ENCODE measurements around the gene CISTR. TPM values are rescaled to one million over a fixed set of nuclear protein-coding genes. Genes with fewer than 3 reads are reported as not detected.

Gene CISTR
- polyA plus RNA-seq, 1 donor from 2014 or later, result not detected

- Histone ChIP-seq H3K9me3 (ENCODE audit: low read length) (no peaks in the 10 kb centered on the region), H3K4me2 (ENCODE audit: low read length) (peak overlapping the region; percentile 53), H3K36me3 (ENCODE audit: insufficient read depth, low read length) (no peaks in the 10 kb centered on the region), H3K4me3 (ENCODE audit: low read length) (peak overlapping the region; percentile 62), H3K9me2 (ENCODE audit: insufficient read depth, low read length) (no peaks in the 10 kb centered on the region), H3K27ac (ENCODE audit: low read length) (peak overlapping the region; percentile 99), H2AFZ (ENCODE audit: low read depth, low read length) (no peak overlapping the region), H3K79me2 (replicated peaks; ENCODE audit: insufficient read depth, low read length) (no peaks in the 10 kb centered on the region), H3F3A (ENCODE audit: insufficient read depth, low read length, poor library complexity, severe bottlenecking) (peaks cover 17% of the 10 kb centered on the region), H3K9ac (ENCODE audit: low read length) (peak overlapping the region; percentile 88), H4K20me1 (ENCODE audit: insufficient read depth) (no peaks in the 10 kb centered on the region), H3K27me3 (ENCODE audit: insufficient read depth, low read depth, low read length) (no peaks in the 10 kb centered on the region)
- TF ChIP-seq, protein P1, sequence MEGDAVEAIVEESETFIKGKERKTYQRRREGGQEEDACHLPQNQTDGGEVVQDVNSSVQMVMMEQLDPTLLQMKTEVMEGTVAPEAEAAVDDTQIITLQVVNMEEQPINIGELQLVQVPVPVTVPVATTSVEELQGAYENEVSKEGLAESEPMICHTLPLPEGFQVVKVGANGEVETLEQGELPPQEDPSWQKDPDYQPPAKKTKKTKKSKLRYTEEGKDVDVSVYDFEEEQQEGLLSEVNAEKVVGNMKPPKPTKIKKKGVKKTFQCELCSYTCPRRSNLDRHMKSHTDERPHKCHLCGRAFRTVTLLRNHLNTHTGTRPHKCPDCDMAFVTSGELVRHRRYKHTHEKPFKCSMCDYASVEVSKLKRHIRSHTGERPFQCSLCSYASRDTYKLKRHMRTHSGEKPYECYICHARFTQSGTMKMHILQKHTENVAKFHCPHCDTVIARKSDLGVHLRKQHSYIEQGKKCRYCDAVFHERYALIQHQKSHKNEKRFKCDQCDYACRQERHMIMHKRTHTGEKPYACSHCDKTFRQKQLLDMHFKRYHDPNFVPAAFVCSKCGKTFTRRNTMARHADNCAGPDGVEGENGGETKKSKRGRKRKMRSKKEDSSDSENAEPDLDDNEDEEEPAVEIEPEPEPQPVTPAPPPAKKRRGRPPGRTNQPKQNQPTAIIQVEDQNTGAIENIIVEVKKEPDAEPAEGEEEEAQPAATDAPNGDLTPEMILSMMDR (IDR thresholded peaks at IDR 0.05; ENCODE audit: poor library complexity, severe bottlenecking), result peak; percentile 30
- TF ChIP-seq RAD21 (conservative IDR thresholded peaks at IDR 0.05) (peak; percentile 23), EP300 (conservative IDR thresholded peaks at IDR 0.05; ENCODE audit: poor library complexity, severe bottlenecking) (no peak), REST (IDR thresholded peaks at IDR 0.05; ENCODE audit: borderline replicate concordance) (no peak), TAF1 (IDR thresholded peaks at IDR 0.05; ENCODE audit: low read depth) (no peak), EZH2 (IDR thresholded peaks at IDR 0.05; ENCODE audit: borderline replicate concordance, insufficient read depth, low read length, poor library complexity, severe bottlenecking) (no peak)
Measured at GRCh38 chr12:53737951-53738405, 13.8 kb downstream of the CISTR start.

DNA sequence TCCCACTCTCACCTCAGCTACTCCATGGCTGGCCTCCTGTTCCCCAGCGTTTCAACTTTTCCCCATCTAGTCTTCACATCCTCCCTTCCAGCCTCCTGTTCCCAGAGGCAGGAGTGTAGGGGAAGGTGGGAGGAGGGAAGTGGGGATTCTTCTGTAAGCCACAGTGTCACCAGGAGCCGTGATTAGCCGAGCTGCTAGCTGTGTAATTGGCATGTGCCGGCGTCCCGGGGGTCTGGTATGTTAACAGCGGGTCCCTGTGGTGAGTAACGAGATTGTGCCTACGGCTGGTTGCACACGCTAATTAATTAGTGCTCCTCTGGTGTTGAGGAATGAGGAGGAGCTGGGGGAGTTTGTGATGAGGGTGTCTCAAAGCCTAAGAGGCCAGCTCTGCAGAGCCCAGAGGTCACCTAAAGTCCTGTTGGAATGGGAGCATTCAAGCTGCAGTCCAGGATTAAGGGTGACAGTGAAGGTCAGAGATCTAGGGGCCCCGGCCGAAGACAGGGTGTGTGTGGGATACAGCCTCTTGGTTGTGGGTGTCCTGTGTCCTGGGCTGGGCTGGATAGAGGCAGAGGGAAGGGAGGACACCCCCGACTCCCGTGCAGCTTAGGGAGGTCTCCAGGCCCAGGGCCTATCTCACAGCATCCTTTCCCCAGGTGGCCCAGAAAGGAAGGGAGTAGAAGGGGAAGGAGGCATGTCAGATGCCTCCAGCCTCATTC, 14.5 kb downstream of the CISTR start:
- H4K20me1 ChIP-seq (ENCODE audit: insufficient read depth), result no peaks in the 10 kb centered on the region
- H3K9me3 ChIP-seq (ENCODE audit: low read length), result no peaks in the 10 kb centered on the region
- H2AFZ ChIP-seq (ENCODE audit: low read depth, low read length), result no peak overlapping the region
- no peaks in the 10 kb centered on the region for H3K79me2 ChIP-seq (replicated peaks; ENCODE audit: insufficient read depth, low read length)
- peak overlapping the region; percentile 88 for H3K9ac ChIP-seq (ENCODE audit: low read length)
- TF ChIP-seq REST (IDR thresholded peaks at IDR 0.05; ENCODE audit: borderline replicate concordance), result peak; percentile 64
- no peak for TF ChIP-seq MXI1 (conservative IDR thresholded peaks at IDR 0.05; ENCODE audit: poor library complexity, severe bottlenecking)
- TF ChIP-seq POLR2AphosphoS5 (IDR thresholded peaks at IDR 0.05), result peak; percentile 38
- TF ChIP-seq TAF1 (IDR thresholded peaks at IDR 0.05; ENCODE audit: low read depth), result peak; percentile 36
- TF ChIP-seq, protein P1 (IDR thresholded peaks at IDR 0.05; ENCODE audit: poor library complexity, severe bottlenecking), result no peak
- no peaks in the 10 kb centered on the region for H3K27me3 ChIP-seq (ENCODE audit: insufficient read depth, low read depth, low read length)
- peak overlapping the region; percentile 62 for H3K4me3 ChIP-seq (ENCODE audit: low read length)
- H3K36me3 ChIP-seq (ENCODE audit: insufficient read depth, low read length), result no peaks in the 10 kb centered on the region
- H3K9me2 ChIP-seq (ENCODE audit: insufficient read depth, low read length), result no peaks in the 10 kb centered on the region
- H3K4me2 ChIP-seq (ENCODE audit: low read length), result peak overlapping the region; percentile 53
- peak overlapping the region; percentile 99 for H3K27ac ChIP-seq (ENCODE audit: low read length)
- peaks cover 17% of the 10 kb centered on the region for H3F3A ChIP-seq (ENCODE audit: insufficient read depth, low read length, poor library complexity, severe bottlenecking)

Data from neural cell (in vitro differentiated cells).